Skeletal muscle satellite cell (primary cell): ENCODE results near the gene CCR4.
"Not testable (repeated sequence)": the region's sequence is repeated elsewhere in the genome, so short reads cannot be mapped to it uniquely, and the experiment has no call there.

Experiments
- H3K27me3 ChIP-seq: 2 replicates; pipeline ENCODE4 v1.7.0; 2013; ENCODE audit warnings: low read length; ENCODE audit not compliant: control insufficient read depth, insufficient read depth
- H3K36me3 ChIP-seq: 2 replicates; pipeline ENCODE4 v1.7.0; 2013; ENCODE audit warnings: mild to moderate bottlenecking, control low read depth, low read length; ENCODE audit not compliant: insufficient read depth
- H3K4me1 ChIP-seq: 2 replicates; pipeline ENCODE4 v1.7.0; 2013; ENCODE audit warnings: low read length; ENCODE audit not compliant: control insufficient read depth, insufficient read depth
- H3K4me2 ChIP-seq: 2 replicates; pipeline ENCODE4 v1.7.0; 2013; ENCODE audit warnings: mild to moderate bottlenecking, low read length
- H3K4me3 ChIP-seq: 2 replicates; pipeline ENCODE4 v1.7.0; 2013; ENCODE audit warnings: low read length
- H3K9ac ChIP-seq: 2 replicates; pipeline ENCODE4 v1.7.0; 2013; ENCODE audit warnings: mild to moderate bottlenecking, low read depth, low read length, moderate library complexity
- H3K9me3 ChIP-seq: replicated peaks from 2 replicates; pipeline ENCODE4 v1.7.0; 2013; ENCODE audit warnings: mild to moderate bottlenecking, control low read depth, low read length

CCR4 gene

GRCh38 chr3:32956750-32957570 is 5.5 kb downstream of the CCR4 start:
- no peak overlapping the region for H3K4me2 ChIP-seq
- H3K27me3 ChIP-seq: peaks cover 21% of the 10 kb centered on the region
- no peak overlapping the region for H3K9ac ChIP-seq
- H3K9me3 ChIP-seq: no peaks in the 10 kb centered on the region
- H3K4me1 ChIP-seq: no peaks in the 10 kb centered on the region
- H3K36me3 ChIP-seq: no peaks in the 10 kb centered on the region
- no peak overlapping the region for H3K4me3 ChIP-seq

GRCh38 chr3:32958509-32958908 is 7.1 kb downstream of the CCR4 start:
- no peak overlapping the region for H3K4me2 ChIP-seq
- H3K27me3 ChIP-seq: peaks cover 19% of the 10 kb centered on the region
- no peaks in the 10 kb centered on the region for H3K36me3 ChIP-seq
- no peak overlapping the region for H3K4me3 ChIP-seq
- H3K9ac ChIP-seq: no peak overlapping the region
- H3K4me1 ChIP-seq: no peaks in the 10 kb centered on the region
- no peaks in the 10 kb centered on the region for H3K9me3 ChIP-seq

GRCh38 chr3:32959371-32959770 is 7.9 kb downstream of the CCR4 start:
- H3K36me3 ChIP-seq: no peaks in the 10 kb centered on the region
- no peaks in the 10 kb centered on the region for H3K4me1 ChIP-seq
- H3K4me3 ChIP-seq: no peak overlapping the region

GRCh38 chr3:32960404-32961170 is 9.1 kb downstream of the CCR4 start:
- no peak overlapping the region for H3K4me3 ChIP-seq
- peaks cover 12% of the 10 kb centered on the region for H3K27me3 ChIP-seq
- H3K9ac ChIP-seq: no peak overlapping the region
- H3K9me3 ChIP-seq: peaks cover under 1% of the 10 kb centered on the region
- no peaks in the 10 kb centered on the region for H3K36me3 ChIP-seq
- H3K4me1 ChIP-seq: no peaks in the 10 kb centered on the region
- no peak overlapping the region for H3K4me2 ChIP-seq

More at GRCh38 chr3:32959371-32959770, 7.9 kb downstream of the CCR4 start:
- peaks cover 12% of the 10 kb centered on the region for H3K27me3 ChIP-seq
- no peak overlapping the region for H3K4me2 ChIP-seq
- no peak overlapping the region for H3K9ac ChIP-seq
- no peaks in the 10 kb centered on the region for H3K9me3 ChIP-seq

GRCh38 chr3:32961189-32961715 is 9.8 kb downstream of the CCR4 start:
- Histone ChIP-seq H3K27me3 (peaks cover 12% of the 10 kb centered on the region), H3K9ac (no peak overlapping the region), H3K9me3 (peaks cover 4% of the 10 kb centered on the region), H3K4me3 (no peak overlapping the region), H3K36me3 (no peaks in the 10 kb centered on the region), H3K4me1 (no peaks in the 10 kb centered on the region), H3K4me2 (no peak overlapping the region)

GRCh38 chr3:32963871-32964270 is 12.4 kb downstream of the CCR4 start:
- no peak overlapping the region for H3K4me3 ChIP-seq
- peaks cover 4% of the 10 kb centered on the region for H3K9me3 ChIP-seq
- no peaks in the 10 kb centered on the region for H3K36me3 ChIP-seq
- H3K4me2 ChIP-seq: no peak overlapping the region
- H3K27me3 ChIP-seq: peaks cover 9% of the 10 kb centered on the region
- no peak overlapping the region for H3K9ac ChIP-seq
- H3K4me1 ChIP-seq: no peaks in the 10 kb centered on the region

GRCh38 chr3:32964781-32965180 is 13.3 kb downstream of the CCR4 start:
- H3K36me3 ChIP-seq, H3K4me3 ChIP-seq, H3K4me1 ChIP-seq, H3K27me3 ChIP-seq, H3K4me2 ChIP-seq, H3K9ac ChIP-seq, H3K9me3 ChIP-seq: not testable (repeated sequence)

GRCh38 chr3:32965617-32966213 is 14.3 kb downstream of the CCR4 start:
- H3K4me2 ChIP-seq, H3K9ac ChIP-seq, H3K4me3 ChIP-seq, H3K36me3 ChIP-seq, H3K9me3 ChIP-seq, H3K4me1 ChIP-seq, H3K27me3 ChIP-seq: not testable (repeated sequence)

GRCh38 chr3:32966627-32967026 is 15.2 kb downstream of the CCR4 start:
- not testable (repeated sequence) for H3K9me3 ChIP-seq, H3K4me3 ChIP-seq, H3K4me2 ChIP-seq, H3K9ac ChIP-seq, H3K27me3 ChIP-seq, H3K36me3 ChIP-seq, H3K4me1 ChIP-seq

GRCh38 chr3:32968166-32968919 is 16.9 kb downstream of the CCR4 start:
- Histone ChIP-seq H3K4me1 (no peaks in the 10 kb centered on the region), H3K9ac (no peak overlapping the region), H3K4me2 (no peak overlapping the region), H3K27me3 (peaks cover 8% of the 10 kb centered on the region), H3K36me3 (no peaks in the 10 kb centered on the region), H3K9me3 (peaks cover 4% of the 10 kb centered on the region), H3K4me3 (no peak overlapping the region)

GRCh38 chr3:32968920-32969389 is 17.5 kb downstream of the CCR4 start:
- H3K4me3 ChIP-seq: no peak overlapping the region
- peaks cover 8% of the 10 kb centered on the region for H3K27me3 ChIP-seq
- no peaks in the 10 kb centered on the region for H3K36me3 ChIP-seq
- no peak overlapping the region for H3K4me2 ChIP-seq
- no peak overlapping the region for H3K9ac ChIP-seq
- no peaks in the 10 kb centered on the region for H3K4me1 ChIP-seq
- H3K9me3 ChIP-seq: peaks cover 4% of the 10 kb centered on the region
